HepG2 (cell line): Measurements from ENCODE around the gene RAB3D. TPM values are rescaled to one million over a fixed set of nuclear protein-coding genes. Genes with fewer than 3 reads are reported as not detected.

Experiments used
- ARHGAP35 ChIP-seq: sonication (generic); formaldehyde crosslinking; IDR thresholded peaks from 2 replicates; pipeline ENCODE4 v1.9.0; 2022; ENCODE audit warnings: mild to moderate bottlenecking, inconsistent platforms, moderate library complexity, missing genetic modification reagents, borderline replicate concordance
- ARNT ChIP-seq: fragments of 450-650 bp; IDR thresholded peaks from 2 replicates; pipeline ENCODE4 v1.6.1; 2017
- GABPA ChIP-seq, 2 experiments: IDR thresholded peaks; 2 replicates each; pipeline ENCODE4 v1.6.1; 2011 to 2016; ENCODE audit warnings: low read depth in 2 of 2, low read length in 1 of 2, missing biosample characterization in 1 of 2, missing genetic modification characterization in 1 of 2
- HIC2 ChIP-seq: sonication (generic); formaldehyde crosslinking; IDR thresholded peaks from 2 replicates; pipeline ENCODE4 v1.9.0; 2022; ENCODE audit warnings: low read depth, missing genetic modification reagents
- HNF1B ChIP-seq: sonication (generic); formaldehyde crosslinking; IDR thresholded peaks from 2 replicates; pipeline ENCODE4 v1.5.1; 2020; ENCODE audit warnings: mild to moderate bottlenecking, moderate library complexity, missing genetic modification reagents
- IKZF4 ChIP-seq: sonication (generic); formaldehyde crosslinking; IDR thresholded peaks from 2 replicates; pipeline ENCODE4 v1.5.1; 2020; ENCODE audit warnings: borderline replicate concordance, mild to moderate bottlenecking, low read depth, missing genetic modification reagents; ENCODE audit errors: not compliant biosample characterization
- MIXL1 ChIP-seq: IDR thresholded peaks from 2 replicates; pipeline ENCODE4 v1.6.1; 2016
- MTF2 ChIP-seq: sonication (generic); formaldehyde crosslinking; IDR thresholded peaks from 2 replicates; pipeline ENCODE4 v1.5.0; 2020; ENCODE audit warnings: missing genetic modification reagents, borderline replicate concordance
- NPAS2 ChIP-seq: sonication (generic); formaldehyde crosslinking; IDR thresholded peaks from 2 replicates; pipeline ENCODE4 v1.8.0; 2022; ENCODE audit warnings: mild to moderate bottlenecking, missing genetic modification reagents, borderline replicate concordance
- POGZ ChIP-seq: sonication (generic); formaldehyde crosslinking; IDR thresholded peaks from 2 replicates; pipeline ENCODE4 v1.4.0; 2020; ENCODE audit warnings: mild to moderate bottlenecking, missing genetic modification reagents
- RAD51 ChIP-seq: fragments of 450-650 bp; IDR thresholded peaks from 2 replicates; pipeline ENCODE4 v1.6.1; 2016; ENCODE audit warnings: borderline replicate concordance
- SRY ChIP-seq: sonication (generic); formaldehyde crosslinking; IDR thresholded peaks from 2 replicates; pipeline ENCODE4 v1.8.0; 2022; ENCODE audit warnings: mild to moderate bottlenecking, missing genetic modification reagents
- TBP ChIP-seq: sonication (generic); formaldehyde crosslinking; IDR thresholded peaks from 2 replicates; pipeline ENCODE4 v1.5.0; 2020; ENCODE audit warnings: missing genetic modification reagents
- USF2 ChIP-seq, 2 experiments: sonication (generic) in 1 of 2; formaldehyde crosslinking in 1 of 2; IDR thresholded peaks; 2 replicates each; pipeline versions ENCODE4 v1.5.1 to v1.6.1; 2011 to 2020; ENCODE audit warnings: borderline replicate concordance in 1 of 2, low read depth in 1 of 2, low read length in 1 of 2, mild to moderate bottlenecking in 1 of 2, missing genetic modification reagents in 1 of 2, moderate library complexity in 1 of 2
- ZBTB38 ChIP-seq: sonication (generic); formaldehyde crosslinking; IDR thresholded peaks from 2 replicates; pipeline ENCODE4 v1.5.1; 2020; ENCODE audit warnings: mild to moderate bottlenecking, missing genetic modification reagents
- ZNF101 ChIP-seq: sonication (generic); formaldehyde crosslinking; IDR thresholded peaks from 2 replicates; pipeline ENCODE4 v1.4.0; 2020; ENCODE audit warnings: mild to moderate bottlenecking, low read depth, missing genetic modification reagents, borderline replicate concordance
- polyA plus RNA-seq, 8 experiments: library from polyadenylated mRNA; depleted of rRNA in 3 of 8; stranded (reverse) in 7 of 8; unstranded in 1 of 8; fragments of >200 nt; fragmentation: Illumina TruSeq in 4 of 8; extraction: Trizol in 4 of 8; gene quantifications; 2 replicates each; pipeline versions ENCODE4 v1.2.1 to v1.2.3, GENCODE V29; 2011 to 2016; ENCODE audit warnings: low read depth in 4 of 8, missing spikeins in 1 of 8, mixed read lengths in 1 of 8; ENCODE audit not compliant: insufficient read depth in 1 of 8
- total RNA-seq, 5 experiments: library from RNA; depleted of rRNA; stranded (reverse); fragments of >200 nt; fragmentation: Illumina TruSeq; extraction: Trizol; gene quantifications; 2 replicates each; pipeline ENCODE4 v1.2.3, GENCODE V29; 2016; ENCODE audit warnings: low read depth in 1 of 5
- TF ChIP-seq, protein P1 (sequence below): conservative IDR thresholded peaks from 2 replicates; pipeline ENCODE4 v1.6.1; 2018; ENCODE audit warnings: missing genetic modification reagents

The RAB3D gene
- total and polyA plus RNA-seq, 2 of the 13 experiments (the other 11 are each of a cell fraction or from before 2014, with no cell fraction given) = 2.0 to 16.1 TPM

- peak; percentile 21; the same call in 1 of the 2 replicates for TF ChIP-seq POGZ
- TF ChIP-seq, protein P1, sequence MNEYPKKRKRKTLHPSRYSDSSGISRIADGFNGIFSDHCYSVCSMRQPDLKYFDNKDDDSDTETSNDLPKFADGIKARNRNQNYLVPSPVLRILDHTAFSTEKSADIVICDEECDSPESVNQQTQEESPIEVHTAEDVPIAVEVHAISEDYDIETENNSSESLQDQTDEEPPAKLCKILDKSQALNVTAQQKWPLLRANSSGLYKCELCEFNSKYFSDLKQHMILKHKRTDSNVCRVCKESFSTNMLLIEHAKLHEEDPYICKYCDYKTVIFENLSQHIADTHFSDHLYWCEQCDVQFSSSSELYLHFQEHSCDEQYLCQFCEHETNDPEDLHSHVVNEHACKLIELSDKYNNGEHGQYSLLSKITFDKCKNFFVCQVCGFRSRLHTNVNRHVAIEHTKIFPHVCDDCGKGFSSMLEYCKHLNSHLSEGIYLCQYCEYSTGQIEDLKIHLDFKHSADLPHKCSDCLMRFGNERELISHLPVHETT (CRISPR knock-in tag) = no peak
- TF ChIP-seq RAD51 = no peak
- TF ChIP-seq USF2 (IDR thresholded peaks at IDR 0.05; ENCODE audit: low read depth, low read length) = no peak
- no peak for TF ChIP-seq USF2 (CRISPR knock-in tag; IDR thresholded peaks at IDR 0.05; ENCODE audit: borderline replicate concordance)
- no peak for TF ChIP-seq IKZF4 (CRISPR knock-in tag)
- peak; percentile 80 for TF ChIP-seq HNF1B
- TF ChIP-seq HIC2 (CRISPR knock-in tag) = peak; percentile 51; the same call in 1 of the 2 replicates
- TF ChIP-seq ZBTB38 = peak; percentile 75; the same call in 1 of the 2 replicates
- TF ChIP-seq ARHGAP35 (CRISPR knock-in tag) = 0 out of 2 replicates have a peak, but pooled peaks have one; percentile 60
- no peak for TF ChIP-seq NPAS2 (CRISPR knock-in tag)
- TF ChIP-seq TBP (CRISPR knock-in tag) = no peak
- TF ChIP-seq MTF2 (CRISPR knock-in tag) = no peak
- no peak for TF ChIP-seq ARNT
- no peak for TF ChIP-seq ZNF101
- TF ChIP-seq SRY (CRISPR knock-in tag) = no peak
- no peak for TF ChIP-seq MIXL1 (CRISPR knock-in tag)
- TF ChIP-seq GABPA (IDR thresholded peaks at IDR 0.05; ENCODE audit: low read depth, low read length) = no peak
- TF ChIP-seq GABPA (CRISPR knock-in tag; IDR thresholded peaks at IDR 0.05; ENCODE audit: low read depth) = peak; percentile 52
Observed at GRCh38 chr19:11293433-11294389, 45.7 kb downstream of the RAB3D start (continued).
